ENCODE results near the gene DHRS13.

GRCh38 chr17:28949185-28950016 lies 46.5 kb upstream of the DHRS13 start:
- TF ChIP-seq CTCF (conservative IDR thresholded peaks at IDR 0.05 in 1 of 2, IDR thresholded peaks at IDR 0.05 in 1 of 2; ENCODE audit: extremely low read depth in 1 of 2, insufficient read depth in 1 of 2, low read depth in 1 of 2, low read length in 2 of 2) (no peak), EZH2 (IDR thresholded peaks at IDR 0.05; ENCODE audit: borderline replicate concordance, low read length) (no peak)
